GM13977 (cell line): ENCODE results near the gene EPPIN.

ENCODE experiments used
- DNase-seq: peaks from one replicate; pipeline ENCODE4 v3.0.0; 2012; ENCODE audit warnings: low spot score
- in situ Hi-C: fragments of 300-500 bp; cut with MboI; formaldehyde crosslinking; loops from one replicate; pipeline ENCODE4 v1.12.0; 2022; ENCODE audit warnings: low sequenced_read_pairs, low pct_unique_long_range_greater_than_20kb, mixed read lengths, inconsistent platforms; ENCODE audit not compliant: unreplicated experiment
- TF ChIP-seq, protein P1 (sequence below): IDR thresholded peaks from 2 replicates; pipeline ENCODE4 v1.5.1; 2012; ENCODE audit warnings: mild to moderate bottlenecking, control low read depth; ENCODE audit not compliant: insufficient read depth; ENCODE audit errors: extremely low read depth, missing control alignments

The EPPIN gene

DNA sequence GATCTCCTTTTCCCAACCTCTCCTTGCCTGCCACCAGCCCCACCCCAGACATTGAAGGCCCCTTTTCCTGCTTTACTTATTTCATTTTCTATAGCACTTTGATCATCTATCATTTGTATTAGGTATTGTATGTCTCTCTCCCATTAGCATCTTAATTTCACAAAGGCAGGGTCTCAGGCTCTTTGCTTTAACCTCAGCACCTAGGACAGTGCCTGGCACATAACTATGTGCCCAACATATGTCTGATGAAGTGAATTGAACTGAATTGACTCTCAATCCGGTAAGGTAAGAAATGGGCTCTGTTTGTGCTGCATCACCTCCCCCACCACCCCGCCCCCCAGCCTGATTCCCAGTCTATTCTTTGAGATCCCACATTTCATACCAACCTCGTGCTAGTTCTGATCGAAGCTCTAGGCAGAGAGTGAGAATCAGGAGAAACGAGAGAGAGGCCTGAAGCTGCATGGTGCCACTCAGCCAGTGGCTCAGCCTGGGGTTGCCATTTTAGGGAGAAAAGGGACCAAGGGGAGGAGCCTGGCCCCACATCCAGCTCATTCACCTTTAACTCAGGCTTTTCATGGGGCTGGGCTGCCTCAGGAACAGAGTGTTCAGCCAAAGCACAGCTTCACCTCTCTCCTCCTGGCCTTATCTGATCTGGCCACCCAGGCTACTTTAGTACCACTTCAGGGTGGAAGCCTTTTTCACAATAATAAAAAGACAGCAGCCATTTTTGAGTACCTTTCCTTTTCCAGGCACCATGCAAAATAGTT is 31.9 kb downstream of the EPPIN start, which contains the start of gene SPINT3:
SPINT3 (minus strand) TSS at position 476 of the 767 bp plus-strand sequence; CDS start at position 462, 14 bp downstream.
- DNase-seq: no peak
- in situ Hi-C loops: no loop called here
- TF ChIP-seq, protein P1, sequence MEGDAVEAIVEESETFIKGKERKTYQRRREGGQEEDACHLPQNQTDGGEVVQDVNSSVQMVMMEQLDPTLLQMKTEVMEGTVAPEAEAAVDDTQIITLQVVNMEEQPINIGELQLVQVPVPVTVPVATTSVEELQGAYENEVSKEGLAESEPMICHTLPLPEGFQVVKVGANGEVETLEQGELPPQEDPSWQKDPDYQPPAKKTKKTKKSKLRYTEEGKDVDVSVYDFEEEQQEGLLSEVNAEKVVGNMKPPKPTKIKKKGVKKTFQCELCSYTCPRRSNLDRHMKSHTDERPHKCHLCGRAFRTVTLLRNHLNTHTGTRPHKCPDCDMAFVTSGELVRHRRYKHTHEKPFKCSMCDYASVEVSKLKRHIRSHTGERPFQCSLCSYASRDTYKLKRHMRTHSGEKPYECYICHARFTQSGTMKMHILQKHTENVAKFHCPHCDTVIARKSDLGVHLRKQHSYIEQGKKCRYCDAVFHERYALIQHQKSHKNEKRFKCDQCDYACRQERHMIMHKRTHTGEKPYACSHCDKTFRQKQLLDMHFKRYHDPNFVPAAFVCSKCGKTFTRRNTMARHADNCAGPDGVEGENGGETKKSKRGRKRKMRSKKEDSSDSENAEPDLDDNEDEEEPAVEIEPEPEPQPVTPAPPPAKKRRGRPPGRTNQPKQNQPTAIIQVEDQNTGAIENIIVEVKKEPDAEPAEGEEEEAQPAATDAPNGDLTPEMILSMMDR: no peak

- in situ Hi-C loops: no loop called here
- no peak for DNase-seq
- TF ChIP-seq, protein P1: no peak
These were observed 36.8 kb downstream of the EPPIN start for GRCh38 chr20:45510242-45510862.

DNA sequence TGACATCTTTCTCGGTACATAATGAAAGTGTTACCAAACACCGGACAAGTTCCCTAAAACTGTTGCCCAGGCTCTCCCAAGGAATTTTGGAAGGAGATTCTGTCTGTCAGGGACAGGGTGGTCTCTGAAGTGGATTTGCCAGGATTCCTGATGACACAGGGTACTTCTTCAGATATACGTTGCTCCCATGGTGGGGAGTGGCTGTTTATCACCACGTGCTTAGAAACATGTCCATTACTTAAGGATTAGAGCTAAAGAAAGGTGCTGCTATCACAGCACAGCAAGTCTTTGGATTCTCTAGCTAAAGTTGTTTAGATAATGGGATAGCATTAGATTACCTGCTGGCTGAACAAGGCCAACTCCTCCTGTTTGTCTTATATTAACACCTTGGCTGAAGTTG is 38.1 kb downstream of the EPPIN start:
- TF ChIP-seq, protein P1: no peak
- DNase-seq: no peak
- in situ Hi-C loops: no loop called here

DNA sequence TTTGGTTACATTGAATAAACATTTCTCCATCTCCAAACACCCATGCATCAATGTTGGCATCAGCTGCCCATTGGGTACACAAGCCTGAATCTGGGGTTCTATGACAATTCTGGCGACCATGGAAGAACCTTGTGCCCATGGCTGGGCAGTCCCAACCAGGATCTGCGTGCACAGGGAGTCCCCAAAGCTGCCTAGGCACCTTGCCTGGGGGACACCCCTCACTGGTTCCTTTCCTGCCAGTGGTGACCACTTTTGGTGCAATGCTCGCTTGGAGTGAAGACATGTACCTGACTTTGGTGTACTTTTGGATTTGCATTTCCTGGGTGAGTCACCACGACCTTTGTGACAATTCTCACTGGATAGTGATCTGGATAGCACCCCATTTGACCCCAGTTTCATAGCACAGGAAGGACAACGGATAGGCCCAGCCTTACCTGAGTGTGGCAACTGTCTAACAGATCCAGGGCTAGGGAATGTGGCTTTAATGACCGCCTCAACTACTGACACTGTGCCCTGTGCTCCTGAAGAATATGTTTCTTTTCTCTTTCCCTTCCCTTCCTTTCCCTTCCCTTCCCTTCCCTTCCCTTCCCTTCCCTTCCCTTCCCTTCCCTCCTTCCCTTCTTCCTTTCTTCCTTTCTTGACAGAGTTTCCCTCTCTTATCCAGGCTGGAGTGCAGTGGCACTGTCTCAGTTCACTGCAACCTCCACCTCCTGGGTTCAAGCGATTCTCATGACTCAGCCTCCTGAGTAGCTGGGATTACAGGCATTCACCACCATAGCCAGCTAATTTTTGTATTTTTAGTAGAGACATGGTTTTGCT is 38.9 kb downstream of the EPPIN start:
- no peak for DNase-seq
- in situ Hi-C loops: no loop called here
- TF ChIP-seq, protein P1: no peak

DNA sequence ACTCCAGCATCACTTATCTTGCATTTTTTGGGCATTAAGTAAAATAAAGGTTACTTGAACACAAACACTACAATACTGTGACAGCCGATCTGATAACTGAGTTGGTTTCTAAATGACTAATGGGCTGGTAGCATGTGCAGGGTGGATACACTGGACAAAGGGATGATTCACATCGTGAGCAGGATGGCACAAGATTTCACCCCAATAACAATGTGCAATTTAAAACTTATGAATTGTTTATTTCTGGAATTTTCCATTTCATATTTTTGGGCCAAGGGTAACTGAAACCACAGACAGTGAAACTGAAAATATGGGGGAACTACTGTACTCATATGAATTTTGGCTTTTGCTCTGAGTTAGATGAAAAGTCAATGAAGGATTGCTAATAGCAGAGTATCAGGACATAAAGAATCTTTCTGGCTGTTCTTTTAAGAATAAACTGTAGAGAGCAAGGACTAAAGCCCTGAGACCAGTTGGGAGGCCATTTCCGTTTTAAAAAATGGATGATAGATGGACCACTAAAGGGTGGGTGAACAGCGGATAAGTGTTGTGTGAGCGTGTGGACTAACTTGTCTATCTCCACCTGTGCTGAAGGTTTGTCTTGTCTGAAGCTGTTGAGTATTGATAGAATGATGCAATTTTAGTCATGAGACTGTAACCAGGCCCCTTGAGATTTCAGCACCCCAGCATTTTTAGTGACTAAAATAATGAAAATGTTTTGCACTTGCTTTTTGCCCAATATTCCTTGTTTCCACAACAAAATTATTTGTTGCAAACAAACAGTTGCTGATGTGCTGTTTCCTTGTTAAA is 40.0 kb downstream of the EPPIN start:
- in situ Hi-C loops: no loop called here
- DNase-seq: no peak
- TF ChIP-seq, protein P1: no peak

DNA sequence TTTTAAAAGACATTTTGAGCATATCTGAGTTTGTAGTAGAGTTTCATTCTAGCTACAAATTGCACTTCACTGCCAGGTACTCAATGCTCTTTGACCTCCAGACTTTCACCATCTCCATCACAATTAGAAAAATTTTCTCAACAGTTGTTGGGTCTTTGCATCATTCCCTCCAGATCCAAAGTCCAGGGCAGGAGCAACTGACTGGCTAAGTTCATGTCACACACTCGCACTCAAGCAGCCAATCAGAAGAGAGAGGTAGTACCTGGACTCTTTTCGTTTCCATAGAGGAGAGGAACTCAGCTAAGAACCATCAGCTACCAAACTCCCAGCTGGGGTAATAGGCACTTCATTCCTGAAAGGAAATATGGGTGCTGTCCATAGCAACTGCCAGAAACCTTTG is 40.8 kb downstream of the EPPIN start:
- in situ Hi-C loops: no loop called here
- no peak for DNase-seq
- TF ChIP-seq, protein P1: no peak
